ENCODE measurements around the gene REG1B.
"Not testable (repeated sequence)": the region's sequence is repeated elsewhere in the genome, so short reads cannot be mapped to it uniquely, and the experiment has no call there.

REG1B gene

GRCh38 chr2:79082987-79083386 lies 4.8 kb downstream of the REG1B start:
- H3K4me3 ChIP-seq (ENCODE audit: low read length): no peak overlapping the region
- H3K27me3 ChIP-seq (ENCODE audit: insufficient read depth, low read length): no peaks in the 10 kb centered on the region
- H3K9ac ChIP-seq (ENCODE audit: low read depth, low read length): no peak overlapping the region
- H3K27ac ChIP-seq (ENCODE audit: low read length): no peak overlapping the region
- no peaks in the 10 kb centered on the region for H3K9me3 ChIP-seq (ENCODE audit: insufficient read depth, low read depth, low read length)
- no peaks in the 10 kb centered on the region for H3K36me3 ChIP-seq (ENCODE audit: insufficient read depth, low read depth, low read length)
- peaks cover 5% of the 10 kb centered on the region; the same call in 1 of the 2 replicates for H3K4me1 ChIP-seq (ENCODE audit: insufficient read depth, low read length)

- H3K36me3 ChIP-seq (ENCODE audit: insufficient read depth, low read depth, low read length): no peaks in the 10 kb centered on the region
- no peaks in the 10 kb centered on the region for H3K4me1 ChIP-seq (ENCODE audit: insufficient read depth, low read length)
- no peaks in the 10 kb centered on the region for H3K9me3 ChIP-seq (ENCODE audit: insufficient read depth, low read depth, low read length)
- no peak overlapping the region for H3K4me3 ChIP-seq (ENCODE audit: low read length)
- H3K9ac ChIP-seq (ENCODE audit: low read depth, low read length): no peak overlapping the region
- no peaks in the 10 kb centered on the region for H3K27me3 ChIP-seq (ENCODE audit: insufficient read depth, low read length)
- no peak overlapping the region for H3K27ac ChIP-seq (ENCODE audit: low read length)
Observed at GRCh38 chr2:79071078-79071477, 16.7 kb downstream of the REG1B start.

DNA sequence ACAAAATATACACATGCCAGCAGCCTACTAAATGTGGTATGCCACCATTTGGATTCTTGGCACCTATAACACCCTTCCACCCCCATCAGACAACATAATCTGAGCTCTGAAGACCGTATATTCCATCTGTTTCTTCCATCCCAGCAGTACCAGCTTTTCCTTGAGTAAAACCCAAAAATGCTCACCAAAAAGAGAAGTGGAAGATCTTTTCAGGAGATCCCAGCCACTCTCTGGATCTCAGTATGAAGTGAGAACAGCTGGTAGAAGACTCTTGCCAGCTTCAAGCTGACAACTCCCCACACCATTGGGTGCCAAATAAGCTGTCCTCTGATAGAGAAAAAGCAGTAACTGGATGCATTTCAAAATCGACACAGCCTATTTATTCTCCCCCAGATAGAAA lies 22.6 kb downstream of the REG1B start:
- Histone ChIP-seq H3K36me3 (ENCODE audit: insufficient read depth, low read depth, low read length) (no peaks in the 10 kb centered on the region), H3K9me3 (ENCODE audit: insufficient read depth, low read depth, low read length) (no peaks in the 10 kb centered on the region), H3K27me3 (ENCODE audit: insufficient read depth, low read length) (no peaks in the 10 kb centered on the region), H3K4me3 (ENCODE audit: low read length) (no peak overlapping the region), H3K9ac (ENCODE audit: low read depth, low read length) (no peak overlapping the region), H3K27ac (ENCODE audit: low read length) (no peak overlapping the region), H3K4me1 (ENCODE audit: insufficient read depth, low read length) (no peaks in the 10 kb centered on the region)

GRCh38 chr2:79054769-79055168 lies 33.0 kb downstream of the REG1B start:
- not testable (repeated sequence) for H3K27ac ChIP-seq (ENCODE audit: low read length); H3K9ac ChIP-seq (ENCODE audit: low read depth, low read length); H3K27me3 ChIP-seq (ENCODE audit: insufficient read depth, low read length); H3K4me1 ChIP-seq (ENCODE audit: insufficient read depth, low read length); H3K36me3 ChIP-seq (ENCODE audit: insufficient read depth, low read depth, low read length); H3K4me3 ChIP-seq (ENCODE audit: low read length); H3K9me3 ChIP-seq (ENCODE audit: insufficient read depth, low read depth, low read length)

DNA sequence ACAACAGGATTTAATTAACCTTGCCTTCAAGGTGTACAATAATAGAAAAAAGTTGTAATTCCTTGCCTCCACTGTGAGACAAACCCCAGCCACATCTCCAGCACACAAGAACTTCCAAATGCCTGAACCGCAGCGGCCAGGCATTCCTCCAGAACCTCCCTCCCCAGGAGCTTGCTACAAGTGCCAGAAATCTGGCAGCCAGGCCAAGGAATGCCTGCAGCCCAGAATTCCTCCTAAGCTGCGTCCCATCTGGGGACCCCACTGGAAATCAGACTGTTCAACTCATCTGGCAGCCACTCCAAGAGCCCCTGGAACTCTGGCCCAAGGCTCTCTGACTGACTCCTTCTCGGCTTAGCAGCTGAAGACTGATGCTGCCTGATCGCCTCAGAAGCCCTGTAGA lies 34.3 kb downstream of the REG1B start:
- H3K27ac ChIP-seq (ENCODE audit: low read length); H3K9ac ChIP-seq (ENCODE audit: low read depth, low read length); H3K36me3 ChIP-seq (ENCODE audit: insufficient read depth, low read depth, low read length); H3K4me1 ChIP-seq (ENCODE audit: insufficient read depth, low read length); H3K9me3 ChIP-seq (ENCODE audit: insufficient read depth, low read depth, low read length); H3K27me3 ChIP-seq (ENCODE audit: insufficient read depth, low read length); H3K4me3 ChIP-seq (ENCODE audit: low read length): not testable (repeated sequence)

GRCh38 chr2:79041032-79041448 lies 46.8 kb downstream of the REG1B start:
- Histone ChIP-seq H3K36me3 (ENCODE audit: insufficient read depth, low read depth, low read length) (no peaks in the 10 kb centered on the region), H3K9ac (ENCODE audit: low read depth, low read length) (no peak overlapping the region), H3K4me1 (ENCODE audit: insufficient read depth, low read length) (peaks cover 8% of the 10 kb centered on the region; the same call in 1 of the 2 replicates), H3K4me3 (ENCODE audit: low read length) (no peak overlapping the region), H3K27me3 (ENCODE audit: insufficient read depth, low read length) (no peaks in the 10 kb centered on the region), H3K9me3 (ENCODE audit: insufficient read depth, low read depth, low read length) (no peaks in the 10 kb centered on the region), H3K27ac (ENCODE audit: low read length) (no peak overlapping the region)

GRCh38 chr2:79039944-79040343 lies 47.8 kb downstream of the REG1B start:
- Histone ChIP-seq H3K4me3 (ENCODE audit: low read length) (no peak overlapping the region), H3K9ac (ENCODE audit: low read depth, low read length) (no peak overlapping the region), H3K4me1 (ENCODE audit: insufficient read depth, low read length) (peaks cover 8% of the 10 kb centered on the region; the same call in 1 of the 2 replicates)

More at GRCh38 chr2:79039944-79040343, 47.8 kb downstream of the REG1B start:
- Histone ChIP-seq H3K27me3 (ENCODE audit: insufficient read depth, low read length) (no peaks in the 10 kb centered on the region), H3K36me3 (ENCODE audit: insufficient read depth, low read depth, low read length) (no peaks in the 10 kb centered on the region), H3K27ac (ENCODE audit: low read length) (no peak overlapping the region), H3K9me3 (ENCODE audit: insufficient read depth, low read depth, low read length) (no peaks in the 10 kb centered on the region)
